Esophagus squamous epithelium (tissue), 5 donors: ENCODE results near the gene GABARAPL2. TPM values are rescaled to one million over a fixed set of nuclear protein-coding genes. Genes with fewer than 3 reads are reported as not detected.

Experiments
- DNase-seq: peaks from one replicate; lab custom pipeline; 2025; lab: John Stamatoyannopoulos, UW
- H3K27ac ChIP-seq, 4 donors: fragments of 200-600 bp; sonication (generic); one replicate each; pipeline ENCODE4 v1.5.1; 2016 to 2019; ENCODE audit warnings: mild to moderate bottlenecking in 1 of 4
- H3K27me3 ChIP-seq, 4 donors: fragments of 200-600 bp; sonication (generic); 1 replicate in 3 of 4; 2 replicates in 1 of 4; pipeline versions ENCODE4 v1.5.1 to v1.6.0; 2017 to 2021; ENCODE audit warnings: antibody characterized with exemption in 1 of 4
- H3K36me3 ChIP-seq, 3 donors: fragments of 200-600 bp; sonication (generic); one replicate each; pipeline ENCODE4 v1.5.1; 2016 to 2019
- H3K4me1 ChIP-seq, 3 donors: fragments of 200-600 bp; sonication (generic); one replicate each; pipeline ENCODE4 v1.5.1; 2017 to 2019
- H3K4me3 ChIP-seq, 4 donors: fragments of 200-600 bp; sonication (generic); 1 replicate in 3 of 4; 2 replicates in 1 of 4; pipeline ENCODE4 v1.5.1; 2016 to 2019; ENCODE audit warnings: mild to moderate bottlenecking in 2 of 4, moderate library complexity in 1 of 4
- H3K9me3 ChIP-seq, 3 donors: fragments of 200-600 bp; sonication (generic); one replicate each; pipeline ENCODE4 v1.5.1; 2016 to 2019
- CTCF ChIP-seq, 6 experiments: fragments of 450-650 bp in 4 of 6; fragments of 200-600 bp in 2 of 6; sonication (generic) in 2 of 6; IDR thresholded peaks; one replicate each; pipeline ENCODE4 v1.5.1; 2016 to 2019; ENCODE audit warnings: antibody characterized with exemption in 6 of 6, mild to moderate bottlenecking in 4 of 6, moderate library complexity in 4 of 6
- POLR2A ChIP-seq, 4 donors: fragments of 450-650 bp; IDR thresholded peaks; one replicate each; pipeline ENCODE4 v1.6.1; 2017; ENCODE audit warnings: antibody characterized with exemption in 4 of 4, mild to moderate bottlenecking in 4 of 4, moderate library complexity in 3 of 4
- WGBS, 2 donors: methylation state at CpG; one replicate each; pipeline ENCODE4 v1.1.5; 2018; 5-methylcytosine and 5-hydroxymethylcytosine counted together
- intact Hi-C: fragments of 100-400 bp; cut with DNase I; formaldehyde crosslinking; loops from one replicate; pipeline ENCODE4 v1.15.0; 2022
- total RNA-seq, 4 donors: library from RNA; depleted of rRNA; stranded (reverse); fragments of >200 nt; gene quantifications; one replicate each; pipeline ENCODE4 v1.1.0, GENCODE V29; 2016
- donor health status: DM: yes; HTN: yes; CAD: no.

GABARAPL2 gene
- total RNA-seq, 4 donors from 2014 or later, result 47.4 to 75.0 (median 65.2) TPM

- 92 to 100% methylated on average over 1 of the region's 1 CpG for WGBS, 2 donors
- intact Hi-C loops, result no loop called here
- Histone ChIP-seq H3K4me3 (no peak overlapping the region), H3K36me3 (peaks cover 0 to 95% (median 23%) of the 10 kb centered on the region in 3 donors), H3K27ac (no peak overlapping the region), H3K4me1 (no peaks in the 10 kb centered on the region), H3K9me3 (peaks cover 0 to 7% (median 0%) of the 10 kb centered on the region in 3 donors), H3K27me3 (no peaks in the 10 kb centered on the region)
- no peak for TF ChIP-seq CTCF (IDR thresholded peaks at IDR 0.05)
- TF ChIP-seq POLR2A (IDR thresholded peaks at IDR 0.05), result no peak
- no peak for DNase-seq
Observed at GRCh38 chr16:75606507-75606906, 40.3 kb downstream of the GABARAPL2 start.

- intact Hi-C loops, result no loop called here
- Histone ChIP-seq H3K9me3 (no peaks in the 10 kb centered on the region), H3K27ac (no peak overlapping the region), H3K4me1 (no peaks in the 10 kb centered on the region), H3K4me3 (no peak overlapping the region), H3K36me3 (peaks cover 0 to 100% (median 37%) of the 10 kb centered on the region in 3 donors), H3K27me3 (no peaks in the 10 kb centered on the region)
- TF ChIP-seq CTCF (IDR thresholded peaks at IDR 0.05) (no peak), POLR2A (IDR thresholded peaks at IDR 0.05) (no peak)
- 95 to 98% methylated on average over 4 of the region's 4 CpGs for WGBS, 2 donors
- DNase-seq, result no peak
Observed at GRCh38 chr16:75614066-75614897, 48.1 kb downstream of the GABARAPL2 start.

- 96 to 100% methylated on average over 2 of the region's 2 CpGs for WGBS, 2 donors
- peaks cover 5 to 98% (median 33%) of the 10 kb centered on the region in 3 donors for H3K36me3 ChIP-seq
- intact Hi-C loops, result no loop called here
Observed at GRCh38 chr16:75615619-75616018, 49.4 kb downstream of the GABARAPL2 start.

GRCh38 chr16:75616521-75617010, 50.4 kb downstream of the GABARAPL2 start:
- H3K4me1 ChIP-seq, result peaks cover 0 to 14% (median 3%) of the 10 kb centered on the region in 3 donors
- no peaks in the 10 kb centered on the region for H3K9me3 ChIP-seq
- peak overlapping the region in 1 of 4 donors; percentile 25 for H3K27ac ChIP-seq
- no peak overlapping the region for H3K4me3 ChIP-seq
- 75 to 86% methylated on average over 4 of the region's 4 CpGs for WGBS, 2 donors
- H3K36me3 ChIP-seq, result peaks cover 6 to 88% (median 33%) of the 10 kb centered on the region in 3 donors
- no peaks in the 10 kb centered on the region for H3K27me3 ChIP-seq
- TF ChIP-seq POLR2A (IDR thresholded peaks at IDR 0.05), result no peak
- intact Hi-C loops, result no loop called here
- no peak for DNase-seq

More at GRCh38 chr16:75615619-75616018, 49.4 kb downstream of the GABARAPL2 start:
- no peak for DNase-seq
- Histone ChIP-seq H3K9me3 (no peaks in the 10 kb centered on the region), H3K4me3 (no peak overlapping the region), H3K4me1 (peaks cover 0 to 6% (median 0%) of the 10 kb centered on the region in 3 donors), H3K27ac (no peak overlapping the region), H3K27me3 (no peaks in the 10 kb centered on the region)
- TF ChIP-seq POLR2A (IDR thresholded peaks at IDR 0.05), result no peak
- no peak for TF ChIP-seq CTCF (IDR thresholded peaks at IDR 0.05)

- peaks cover 6 to 83% (median 29%) of the 10 kb centered on the region in 3 donors for H3K36me3 ChIP-seq
- H3K4me1 ChIP-seq, result peaks cover 4 to 20% (median 8%) of the 10 kb centered on the region in 3 donors
- no peak overlapping the region for H3K4me3 ChIP-seq
- DNase-seq, result no peak
- H3K27ac ChIP-seq, result peak overlapping the region in 1 of 4 donors; percentile 25
- intact Hi-C loops, result no loop called here
- TF ChIP-seq CTCF (IDR thresholded peaks at IDR 0.05) (no peak), POLR2A (IDR thresholded peaks at IDR 0.05) (no peak)
- H3K27me3 ChIP-seq, result no peaks in the 10 kb centered on the region
- 79 to 96% methylated on average over 3 of the region's 3 CpGs for WGBS, 2 donors
- no peaks in the 10 kb centered on the region for H3K9me3 ChIP-seq
Observed at GRCh38 chr16:75617121-75617520, 50.9 kb downstream of the GABARAPL2 start.
